ENCODE results near the gene VCX2.
"Not testable (repeated sequence)": the region's sequence is repeated elsewhere in the genome, so short reads cannot be mapped to it uniquely, and the experiment has no call there.

Gene VCX2

GRCh38 chrX:8122538-8122937 lies 48.5 kb downstream of the VCX2 start:
- no peak for DNase-seq (ENCODE audit: low read depth in 2 of 3, low spot score in 1 of 3)

DNA sequence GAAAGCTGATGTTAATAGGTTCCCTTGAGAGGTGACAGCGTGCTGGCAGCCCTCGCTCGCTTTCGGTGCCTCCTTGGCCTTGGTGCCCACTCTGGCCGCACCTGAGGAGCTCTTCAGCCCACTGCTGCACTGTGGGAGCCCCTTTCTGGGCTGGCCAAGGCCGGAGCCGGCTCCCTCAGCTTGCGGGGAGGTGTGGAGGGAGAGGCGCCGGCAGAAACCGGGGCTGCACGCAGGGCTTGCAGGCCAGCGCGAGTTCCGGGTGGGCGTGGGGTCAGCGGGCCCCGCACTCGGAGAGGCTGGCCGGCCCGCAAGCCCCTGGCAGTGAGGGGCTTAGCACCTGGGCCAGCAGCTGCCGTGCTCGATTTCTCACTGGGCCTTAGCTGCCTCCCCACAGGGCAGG lies 49.7 kb downstream of the VCX2 start:
- not testable (repeated sequence) for DNase-seq (ENCODE audit: low read depth in 2 of 3, low spot score in 1 of 3)
